ENCODE data around the gene CHST3.

GRCh38 chr10:72002354-72003295, 38.4 kb downstream of the CHST3 start:
- TF ChIP-seq, protein P1, sequence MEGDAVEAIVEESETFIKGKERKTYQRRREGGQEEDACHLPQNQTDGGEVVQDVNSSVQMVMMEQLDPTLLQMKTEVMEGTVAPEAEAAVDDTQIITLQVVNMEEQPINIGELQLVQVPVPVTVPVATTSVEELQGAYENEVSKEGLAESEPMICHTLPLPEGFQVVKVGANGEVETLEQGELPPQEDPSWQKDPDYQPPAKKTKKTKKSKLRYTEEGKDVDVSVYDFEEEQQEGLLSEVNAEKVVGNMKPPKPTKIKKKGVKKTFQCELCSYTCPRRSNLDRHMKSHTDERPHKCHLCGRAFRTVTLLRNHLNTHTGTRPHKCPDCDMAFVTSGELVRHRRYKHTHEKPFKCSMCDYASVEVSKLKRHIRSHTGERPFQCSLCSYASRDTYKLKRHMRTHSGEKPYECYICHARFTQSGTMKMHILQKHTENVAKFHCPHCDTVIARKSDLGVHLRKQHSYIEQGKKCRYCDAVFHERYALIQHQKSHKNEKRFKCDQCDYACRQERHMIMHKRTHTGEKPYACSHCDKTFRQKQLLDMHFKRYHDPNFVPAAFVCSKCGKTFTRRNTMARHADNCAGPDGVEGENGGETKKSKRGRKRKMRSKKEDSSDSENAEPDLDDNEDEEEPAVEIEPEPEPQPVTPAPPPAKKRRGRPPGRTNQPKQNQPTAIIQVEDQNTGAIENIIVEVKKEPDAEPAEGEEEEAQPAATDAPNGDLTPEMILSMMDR (IDR thresholded peaks at IDR 0.05) = no peak
- no peak for TF ChIP-seq POLR2A (IDR thresholded peaks at IDR 0.05)

Data from tibial nerve (tissue), 3 donors.